NCI-H2081 treated with DMSO at 0.1 percent for 48 hours (cell line): ENCODE data around the gene TRMT1.

Source experiments
- DNase-seq: peaks from one replicate; lab custom pipeline; 2025; lab: John Stamatoyannopoulos, UW

The TRMT1 gene

GRCh38 chr19:13070425-13071140, 46.0 kb downstream of the TRMT1 start:
- no peak for DNase-seq

DNA sequence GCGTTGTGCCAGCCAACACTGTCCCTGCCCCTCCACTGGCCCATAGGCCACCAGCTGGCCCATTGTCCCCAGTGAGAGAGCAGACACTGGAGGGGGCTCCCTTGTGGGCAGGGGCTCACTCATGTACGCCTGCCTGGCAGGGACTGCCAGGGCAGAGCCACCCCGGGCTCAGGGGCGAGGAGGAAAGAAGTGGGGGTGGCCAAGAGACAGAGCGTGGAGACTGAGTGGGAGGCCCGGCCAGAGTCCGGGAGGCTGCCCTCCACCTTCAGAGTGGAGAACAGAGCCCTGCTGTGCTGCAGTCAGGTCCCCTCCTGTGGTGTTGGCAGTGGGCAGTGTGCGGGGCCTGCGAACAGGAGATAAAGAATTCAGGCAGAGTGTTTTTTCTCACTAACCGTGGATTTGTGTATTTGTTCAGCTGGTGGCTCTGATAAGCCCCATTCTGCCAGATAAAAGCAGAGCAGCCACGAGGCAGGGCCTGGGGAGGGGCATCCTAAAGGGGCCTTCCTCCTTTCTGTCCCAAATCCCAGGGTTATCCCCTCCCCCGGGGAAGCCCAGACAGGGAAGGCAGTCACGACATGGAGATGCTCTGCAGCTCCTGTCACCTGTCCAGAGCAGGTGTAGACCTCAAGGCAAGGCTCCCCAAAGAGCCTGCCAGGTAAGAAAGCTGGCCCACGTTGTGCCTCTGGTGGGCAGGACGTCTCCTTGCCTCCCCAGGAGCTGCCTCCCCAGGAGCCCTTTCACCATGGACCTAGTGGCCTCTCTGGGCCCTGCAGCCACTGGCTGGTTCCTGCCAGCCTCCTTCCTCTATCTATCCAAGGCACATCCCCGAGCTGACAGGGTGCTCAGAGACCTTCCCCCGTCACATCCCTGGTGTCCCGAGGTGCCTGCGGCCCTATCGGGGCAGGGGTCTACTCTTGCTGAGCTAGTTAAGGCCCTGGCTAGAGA, 46.9 kb downstream of the TRMT1 start:
- no peak for DNase-seq

- DNase-seq: no peak
Observed at GRCh38 chr19:13068085-13068846, 48.3 kb downstream of the TRMT1 start.

- no peak for DNase-seq
Observed at GRCh38 chr19:13066933-13067807, 49.4 kb downstream of the TRMT1 start.

DNA sequence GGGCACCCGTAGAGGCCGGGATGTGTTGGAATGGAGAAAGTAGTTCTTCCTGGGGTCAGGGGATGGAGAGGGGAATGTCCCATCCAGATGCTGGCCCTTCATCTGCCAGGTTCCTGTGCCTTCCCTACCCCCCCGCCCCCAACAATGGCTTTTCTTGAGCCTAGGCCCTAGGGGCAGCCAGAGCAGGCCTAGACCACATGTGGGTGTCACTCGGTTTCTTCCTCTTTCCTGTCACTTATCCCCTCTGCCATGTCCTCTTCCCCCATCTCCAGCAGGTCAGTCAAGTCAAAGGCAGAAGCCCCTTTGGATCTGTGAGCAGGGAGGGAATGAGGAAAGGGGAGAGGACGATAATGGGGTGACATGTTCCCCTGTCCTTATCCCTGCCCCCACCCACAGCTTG, 50.3 kb downstream of the TRMT1 start:
- DNase-seq: no peak

DNA sequence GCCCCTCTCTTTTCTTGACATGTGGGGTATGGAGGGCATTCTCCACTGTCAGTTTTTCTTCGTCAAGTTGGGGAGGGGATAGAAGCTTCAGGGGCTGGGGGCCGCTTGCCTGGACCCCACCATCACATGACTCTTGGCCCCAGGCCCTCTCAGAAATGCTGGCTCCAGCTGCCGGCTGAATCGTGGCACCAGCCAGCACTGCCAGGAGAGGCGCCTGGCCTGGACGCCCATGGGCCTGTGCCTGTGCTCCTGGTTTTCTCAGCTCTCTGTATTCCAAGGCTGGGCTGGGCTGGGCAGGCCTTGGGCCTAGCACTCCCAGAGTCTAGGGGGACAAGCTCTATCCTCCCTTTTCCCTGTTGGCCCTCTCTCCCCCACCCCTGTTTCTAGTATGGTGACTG, 52.4 kb downstream of the TRMT1 start:
- no peak for DNase-seq

DNA sequence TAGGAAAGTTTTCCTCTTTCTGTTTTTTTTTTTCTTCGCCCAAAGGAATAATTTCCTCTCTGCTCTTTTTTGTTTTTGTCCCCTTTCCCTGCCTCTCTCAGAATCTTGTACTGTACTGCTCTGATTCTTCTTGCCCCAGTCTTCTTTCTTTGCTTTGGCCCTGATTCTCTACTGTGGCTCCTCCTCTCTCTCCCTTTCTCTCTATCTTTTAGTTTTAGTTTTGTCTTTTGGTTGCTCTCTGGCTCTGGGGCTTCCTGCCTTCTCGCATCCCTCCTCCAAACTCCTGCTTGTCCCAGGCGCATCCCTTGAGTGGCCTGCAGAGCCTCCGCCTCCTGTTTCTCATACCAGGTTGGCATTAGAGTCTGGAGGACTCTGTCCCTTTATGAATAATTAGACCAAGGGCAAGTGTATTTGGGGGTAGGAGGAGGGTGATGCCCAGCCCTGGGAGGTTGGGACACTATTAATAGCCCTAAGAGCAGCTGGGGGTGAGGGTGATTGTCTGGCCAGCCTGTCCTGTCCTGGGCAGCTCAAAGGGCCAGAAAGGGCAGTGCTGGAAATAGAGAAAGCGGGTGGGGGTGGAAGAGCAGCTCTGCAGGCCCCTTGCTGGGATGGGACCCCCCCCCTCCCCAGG, 53.0 kb downstream of the TRMT1 start:
- DNase-seq: no peak

- no peak for DNase-seq
Observed at GRCh38 chr19:13062317-13062716, 54.2 kb downstream of the TRMT1 start.

GRCh38 chr19:13060964-13061927, 55.3 kb downstream of the TRMT1 start:
- DNase-seq: peak; percentile 12

DNA sequence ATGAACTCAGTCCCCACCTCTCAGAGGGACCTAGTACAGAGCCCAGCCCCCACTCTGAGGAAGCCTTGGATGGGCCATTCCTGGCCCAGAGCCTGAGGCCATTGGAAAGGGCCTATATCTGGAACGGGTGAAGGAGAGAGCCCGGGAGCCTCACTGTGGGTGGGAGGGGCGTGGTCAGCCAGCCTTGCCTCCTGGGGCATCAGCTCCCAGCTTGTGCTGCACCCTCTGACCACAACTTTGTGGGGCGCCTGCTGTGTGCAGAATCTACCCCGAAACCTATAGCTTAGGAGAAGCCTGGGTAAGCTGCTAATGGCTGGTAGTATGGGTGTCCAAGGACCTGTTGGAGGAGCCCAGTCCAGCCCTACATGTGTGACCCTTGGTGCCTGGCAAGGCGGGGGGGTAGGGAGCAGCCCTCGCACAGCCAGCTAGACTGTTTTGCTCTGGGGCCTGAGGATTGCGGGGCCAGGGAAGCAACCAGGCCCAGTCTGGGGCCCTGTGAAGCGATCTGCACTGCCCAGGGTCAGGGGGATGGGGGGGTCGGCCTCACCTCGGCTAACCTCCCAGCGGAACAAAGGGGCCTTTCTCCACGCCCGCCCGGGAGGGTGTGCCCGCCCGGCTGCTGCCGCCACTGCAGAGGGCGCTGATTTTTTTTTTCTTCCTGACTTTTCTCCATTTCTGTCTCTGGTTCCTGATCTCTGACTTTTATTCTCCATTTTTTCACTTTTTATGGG, 56.1 kb downstream of the TRMT1 start:
- no peak for DNase-seq

DNA sequence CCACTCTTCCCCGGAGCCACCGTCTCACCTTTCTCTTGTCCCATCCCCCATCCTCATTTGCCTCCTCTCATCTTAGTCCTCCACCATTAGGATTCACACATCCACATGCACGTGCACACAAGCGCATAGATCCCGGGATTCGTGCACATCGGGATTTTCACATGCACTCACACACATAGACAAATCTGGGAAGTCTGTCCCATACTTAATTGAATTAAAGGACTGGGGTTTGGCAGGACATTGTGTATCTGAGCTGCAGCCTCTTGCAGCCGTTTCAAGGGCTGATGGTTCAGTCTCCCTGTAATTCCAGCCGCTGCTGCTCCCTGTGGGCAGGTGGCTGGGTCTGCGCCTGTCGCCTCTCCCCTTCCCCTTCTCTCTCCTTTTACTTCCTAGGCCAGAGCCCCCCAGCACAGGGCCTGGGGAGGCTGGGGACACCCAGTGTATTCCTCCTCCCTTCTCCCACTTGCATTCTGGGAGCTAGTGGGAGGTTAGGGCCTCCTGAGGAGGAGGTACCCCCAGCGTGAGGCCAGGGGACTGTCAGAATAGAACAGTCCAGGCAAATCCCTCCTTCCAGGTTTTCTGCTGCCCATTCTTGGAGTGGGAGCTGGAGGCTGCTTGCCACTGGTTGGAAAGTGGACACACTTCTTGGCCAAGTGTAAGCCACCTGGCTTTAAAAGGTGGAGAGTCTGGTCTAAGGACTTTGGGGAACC, 57.4 kb downstream of the TRMT1 start:
- DNase-seq: no peak

DNA sequence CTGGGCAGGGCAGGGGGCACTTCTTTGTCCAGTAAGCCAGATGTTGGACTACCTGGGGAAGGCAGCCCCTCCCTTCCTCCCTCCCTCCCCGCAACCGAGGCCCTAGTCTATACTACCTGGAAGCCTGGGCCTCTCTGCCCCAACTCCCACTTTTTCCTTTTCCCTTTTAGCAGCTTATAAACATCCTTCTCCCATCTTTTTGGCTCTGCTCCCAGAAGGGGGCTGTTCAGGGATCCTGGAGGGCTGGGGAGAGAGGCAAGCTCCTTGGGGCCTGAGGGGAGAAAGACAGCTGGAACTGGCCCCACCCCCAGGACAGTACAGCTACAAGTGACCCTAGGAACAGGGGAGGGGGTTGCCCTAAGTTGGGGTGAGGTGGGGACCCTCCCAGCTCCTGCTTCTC, 58.8 kb downstream of the TRMT1 start:
- DNase-seq: no peak

DNA sequence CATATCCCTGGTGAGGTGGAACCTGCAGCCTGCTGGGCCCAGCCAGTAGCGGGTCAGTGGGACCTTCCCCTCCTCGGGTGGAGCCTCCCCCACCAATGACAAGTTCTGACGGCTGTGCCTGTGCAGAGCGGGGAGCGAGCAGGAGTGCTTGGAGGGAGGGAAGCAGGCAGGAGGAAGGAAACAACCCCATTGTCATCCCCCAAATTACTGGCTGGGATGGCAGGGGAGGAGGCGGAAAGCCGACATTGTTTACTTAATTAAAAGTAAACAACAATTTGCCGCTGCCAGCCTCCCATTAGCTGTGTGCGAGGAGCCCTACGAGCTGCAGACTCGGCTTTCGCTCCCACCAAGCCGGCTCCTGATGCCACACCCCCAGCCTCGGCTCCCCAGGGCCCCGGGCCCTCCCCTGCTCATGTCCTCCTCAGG, 59.4 kb downstream of the TRMT1 start:
- DNase-seq: no peak

- DNase-seq: no peak
Observed at GRCh38 chr19:13056052-13056660, 60.4 kb downstream of the TRMT1 start.

DNA sequence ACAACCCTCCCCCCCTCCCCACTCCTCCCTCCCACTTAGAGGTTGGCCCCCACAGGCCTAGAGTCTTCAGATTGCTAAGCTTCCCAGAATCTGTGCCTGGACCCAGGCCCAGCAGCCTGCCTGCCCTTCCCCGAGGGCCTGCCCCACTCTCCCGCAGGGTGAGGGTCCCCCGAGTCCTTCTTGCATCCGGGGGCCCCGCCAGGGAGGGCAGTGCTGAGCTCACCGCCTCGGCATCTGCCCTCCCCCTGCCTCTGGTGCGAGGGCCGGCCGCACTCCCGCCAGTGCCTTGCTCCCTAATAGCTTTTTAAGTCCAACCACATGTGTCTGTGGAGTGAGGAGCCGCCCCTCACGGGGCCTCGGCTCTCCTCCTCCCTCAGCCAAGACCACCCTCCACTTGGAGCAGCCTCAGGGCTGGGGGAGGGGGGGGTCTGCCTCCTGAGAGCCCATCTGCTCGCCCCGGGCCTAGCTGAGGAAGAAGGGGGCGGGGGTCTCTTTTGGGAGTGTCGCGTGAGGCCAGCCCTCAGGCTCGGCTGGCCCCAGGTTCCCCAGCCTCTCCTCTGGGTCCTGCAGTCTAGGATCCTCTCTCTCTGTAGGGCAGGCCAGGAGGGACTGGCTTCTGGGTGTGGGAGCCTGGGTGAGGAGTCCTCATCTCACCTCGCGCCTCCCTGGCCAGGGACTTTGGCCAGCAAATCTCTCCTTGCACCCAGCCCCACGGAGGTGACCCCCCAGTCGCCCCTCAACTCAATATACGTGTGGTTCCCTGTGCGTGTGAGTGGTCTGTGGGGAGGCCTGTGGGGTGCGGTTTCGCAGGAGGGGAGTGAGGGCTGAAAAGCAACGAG, 61.1 kb downstream of the TRMT1 start:
- no peak for DNase-seq
